HepG2 (cell line): ENCODE measurements around the gene CTDP1. TPM values are rescaled to one million over a fixed set of nuclear protein-coding genes. Genes with fewer than 3 reads are reported as not detected.

Source experiments
- ATAC-seq: fragments of 200-7000 bp; cut with Tn5 transposase; 3 replicates; pipeline ENCODE4 v1.9.1; 2020; ENCODE audit warnings: mild to moderate bottlenecking, moderate library complexity
- BruUV-seq: library from RNA; stranded (reverse); fragments of 400-500 nt; replicated peaks from 2 replicates; lab custom pipeline; 2021; lab: Mats Ljungman, UMichigan
- CTCF ChIA-PET: fragments of 300-600 bp; formaldehyde crosslinking; extraction: SDS; loops from one replicate; lab custom pipeline; 2021; ENCODE audit warnings: low total read pairs, inconsistent platforms, low intra/inter-chr PET ratio; lab: Yijun Ruan, JAX
- POLR2A ChIA-PET: fragments of 350-600 bp; sonication (Branson Sonifier 250); formaldehyde crosslinking; loops from one replicate; lab custom pipeline; 2020; ENCODE audit warnings: antibody characterized with exemption, inconsistent platforms; lab: Yijun Ruan, JAX
- DNase-seq: peaks from one replicate; pipeline ENCODE4 v3.0.0-alpha.2; 2015; ENCODE audit warnings: low spot score
- FAIRE-seq: peaks from 3 replicates; lab custom pipeline; 2011; peaks lifted over from hg19 to GRCh38; lab: Jason Lieb, UNC
- H2AFZ ChIP-seq: one replicate; pipeline ENCODE4 v1.6.1; 2011; ENCODE audit warnings: low read length, inconsistent platforms
- H3K27ac ChIP-seq: fragments of 300-600 bp; 3 replicates; pipeline ENCODE4 v1.8.0; 2011; ENCODE audit warnings: mixed run types, mild to moderate bottlenecking, mixed read lengths, low read length, inconsistent platforms; ENCODE audit not compliant: insufficient read depth; ENCODE audit errors: extremely low read length
- H3K27me3 ChIP-seq, 2 experiments: fragments of 200-600 bp in 1 of 2; 2 replicates in 1 of 2; 3 replicates in 1 of 2; pipeline versions ENCODE4 v1.6.0 to v1.8.0; 2011; ENCODE audit warnings: low read length in 2 of 2, mild to moderate bottlenecking in 2 of 2, moderate library complexity in 2 of 2, inconsistent platforms in 1 of 2; ENCODE audit not compliant: insufficient read depth in 2 of 2, control insufficient read depth in 1 of 2
- H3K36me3 ChIP-seq, 2 experiments: fragments of 200-600 bp in 1 of 2; replicated peaks in 1 of 2; 2 replicates in 1 of 2; 3 replicates in 1 of 2; pipeline versions ENCODE4 v1.5.1 to v1.8.0; 2011; ENCODE audit warnings: low read length in 2 of 2, inconsistent platforms in 1 of 2; ENCODE audit not compliant: insufficient read depth in 2 of 2, control insufficient read depth in 1 of 2
- H3K4me1 ChIP-seq: 2 replicates; pipeline ENCODE4 v1.5.1; 2012; ENCODE audit warnings: low read length, inconsistent platforms; ENCODE audit not compliant: insufficient read depth
- H3K4me2 ChIP-seq: 2 replicates; pipeline ENCODE4 v1.6.0; 2011; ENCODE audit warnings: low read depth, low read length, inconsistent platforms
- H3K4me3 ChIP-seq, 3 experiments: fragments of 200-600 bp in 1 of 3; sonication (generic), shearing (Covaris generic) in 1 of 3; replicated peaks in 1 of 3; 2 replicates each; pipeline ENCODE4 v1.5.1; 2011 to 2016; ENCODE audit warnings: low read length in 3 of 3, inconsistent platforms in 2 of 3, low read depth in 2 of 3, mild to moderate bottlenecking in 2 of 3, control low read depth in 1 of 3, mixed read lengths in 1 of 3; ENCODE audit not compliant: insufficient read depth in 1 of 3
- H3K79me2 ChIP-seq: one replicate; pipeline ENCODE4 v1.6.1; 2011; ENCODE audit warnings: low read length, inconsistent platforms; ENCODE audit not compliant: insufficient read depth
- H3K9ac ChIP-seq: 2 replicates; pipeline ENCODE4 v1.6.0; 2011; ENCODE audit warnings: mild to moderate bottlenecking, low read depth, low read length, inconsistent platforms; ENCODE audit not compliant: insufficient read depth
- H3K9me3 ChIP-seq: 2 replicates; pipeline ENCODE4 v1.5.1; 2012; ENCODE audit warnings: mild to moderate bottlenecking, low read length
- H4K20me1 ChIP-seq: 2 replicates; pipeline ENCODE4 v1.6.0; 2011; ENCODE audit warnings: inconsistent platforms, mild to moderate bottlenecking, low read length, moderate library complexity; ENCODE audit not compliant: insufficient read depth
- HMGA1 ChIP-seq: sonication (generic); formaldehyde crosslinking; conservative IDR thresholded peaks from 2 replicates; pipeline ENCODE4 v1.4.0; 2020; ENCODE audit warnings: missing genetic modification reagents
- HOXA9 ChIP-seq: sonication (generic); formaldehyde crosslinking; IDR thresholded peaks from 2 replicates; pipeline ENCODE4 v1.8.1; 2022; ENCODE audit warnings: missing genetic modification reagents, mild to moderate bottlenecking, moderate library complexity, borderline replicate concordance
- JUN ChIP-seq: sonication (generic); formaldehyde crosslinking; IDR thresholded peaks from 2 replicates; pipeline ENCODE4 v1.4.0; 2020; ENCODE audit warnings: mild to moderate bottlenecking, missing genetic modification reagents
- RARG ChIP-seq: sonication (generic); formaldehyde crosslinking; IDR thresholded peaks from 2 replicates; pipeline ENCODE4 v1.4.0; 2020; ENCODE audit warnings: low read depth, mild to moderate bottlenecking, missing genetic modification reagents
- SSRP1 ChIP-seq: IDR thresholded peaks from 2 replicates; pipeline ENCODE4 v1.6.1; 2016; ENCODE audit warnings: control low read depth
- TBX3 ChIP-seq: fragments of 450-650 bp; IDR thresholded peaks from 2 replicates; pipeline ENCODE4 v1.6.1; 2017; ENCODE audit warnings: antibody characterized with exemption, mild to moderate bottlenecking, inconsistent platforms, borderline replicate concordance
- ZBTB3 ChIP-seq: sonication (generic); formaldehyde crosslinking; IDR thresholded peaks from 2 replicates; pipeline ENCODE4 v1.4.0; 2020; ENCODE audit warnings: low read depth, mild to moderate bottlenecking, moderate library complexity, missing genetic modification reagents, borderline replicate concordance
- ZNF589 ChIP-seq: sonication (generic); formaldehyde crosslinking; conservative IDR thresholded peaks from 2 replicates; pipeline ENCODE4 v1.8.0; 2022; ENCODE audit warnings: mild to moderate bottlenecking, moderate library complexity, missing genetic modification reagents
- ZNF83 ChIP-seq: sonication (generic); formaldehyde crosslinking; IDR thresholded peaks from 2 replicates; pipeline ENCODE4 v1.4.0; 2020; ENCODE audit warnings: missing genetic modification reagents, mild to moderate bottlenecking, borderline replicate concordance
- WGBS: methylation state at CpG from one replicate; pipeline ENCODE4 v1.1.6; 2017; ENCODE audit warnings: low lambda C conversion rate; 5-methylcytosine and 5-hydroxymethylcytosine counted together
- in situ Hi-C: cut with HindIII; loops from 2 replicates; pipeline ENCODE4 v1.10.0; 2017; ENCODE audit warnings: low pct_unique_long_range_greater_than_20kb; ENCODE audit not compliant: extremely low pct_ligation_motif_present
- intact Hi-C: fragments of 100-400 bp; cut with micrococcal nuclease; formaldehyde crosslinking; loops from one replicate; pipeline ENCODE4 v1.10.0; 2022; ENCODE audit not compliant: unreplicated experiment
- polyA plus RNA-seq, 8 experiments: library from polyadenylated mRNA; depleted of rRNA in 3 of 8; stranded (reverse) in 7 of 8; unstranded in 1 of 8; fragments of >200 nt; fragmentation: Illumina TruSeq in 4 of 8; extraction: Trizol in 4 of 8; gene quantifications; 2 replicates each; pipeline versions ENCODE4 v1.2.1 to v1.2.3, GENCODE V29; 2011 to 2016; ENCODE audit warnings: low read depth in 4 of 8, missing spikeins in 1 of 8, mixed read lengths in 1 of 8; ENCODE audit not compliant: insufficient read depth in 1 of 8
- total RNA-seq, 5 experiments: library from RNA; depleted of rRNA; stranded (reverse); fragments of >200 nt; fragmentation: Illumina TruSeq; extraction: Trizol; gene quantifications; 2 replicates each; pipeline ENCODE4 v1.2.3, GENCODE V29; 2016; ENCODE audit warnings: low read depth in 1 of 5
- TF ChIP-seq, protein P1 (sequence below): IDR thresholded peaks from 2 replicates; pipeline ENCODE4 v1.6.1; 2016; ENCODE audit warnings: control low read depth
- TF ChIP-seq, protein P2 (sequence below): sonication (generic); formaldehyde crosslinking; IDR thresholded peaks from 2 replicates; pipeline ENCODE4 v1.5.0; 2020; ENCODE audit warnings: missing genetic modification reagents, mild to moderate bottlenecking, borderline replicate concordance
- TF ChIP-seq, protein P3 (sequence below): sonication (generic); formaldehyde crosslinking; IDR thresholded peaks from 2 replicates; pipeline ENCODE4 v1.4.0; 2020; ENCODE audit warnings: mild to moderate bottlenecking, missing genetic modification reagents, borderline replicate concordance
- TF ChIP-seq, protein P4 (sequence below): sonication (generic); formaldehyde crosslinking; IDR thresholded peaks from 2 replicates; pipeline ENCODE4 v1.4.0; 2020; ENCODE audit warnings: missing genetic modification reagents
- TF ChIP-seq, protein P5 (sequence below): sonication (generic); formaldehyde crosslinking; IDR thresholded peaks from 2 replicates; pipeline ENCODE4 v1.8.1; 2022; ENCODE audit warnings: low read depth, mild to moderate bottlenecking, missing genetic modification reagents

Gene CTDP1
- total and polyA plus RNA-seq, 2 of the 13 experiments (the other 11 are each of a cell fraction or from before 2014, with no cell fraction given) = 6.9 to 11.0 TPM

DNA sequence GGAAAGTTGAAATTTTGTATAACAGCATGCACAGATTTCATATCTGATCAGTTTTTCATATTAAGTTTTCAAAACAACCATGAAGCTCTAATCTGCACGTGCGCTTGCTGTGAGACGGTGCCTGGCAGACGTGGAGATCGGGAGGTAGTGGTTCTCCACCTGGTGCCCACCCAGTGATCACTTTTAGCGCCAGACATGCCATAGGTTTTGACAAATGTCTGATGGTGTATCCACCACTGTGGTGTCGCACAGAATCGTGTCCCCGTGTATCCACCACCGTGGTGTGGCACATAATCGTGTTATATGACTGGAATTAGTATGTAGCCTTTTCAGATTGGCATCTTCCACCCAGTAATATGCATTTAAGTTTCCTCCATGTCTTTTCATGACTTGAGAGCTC is 77.2 kb downstream of the CTDP1 start:
- POLR2A ChIA-PET = no interaction called here
- H3K4me1 ChIP-seq = no peaks in the 10 kb centered on the region
- H2AFZ ChIP-seq = no peak overlapping the region
- no peaks in the 10 kb centered on the region for H3K9me3 ChIP-seq
- CTCF ChIA-PET = no interaction called here
- no peaks in the 10 kb centered on the region for H4K20me1 ChIP-seq
- DNase-seq = no peak
- intact Hi-C loops (no loop called here), in situ Hi-C loops (no loop called here)
- H3K27ac ChIP-seq = no peak overlapping the region
- TSS peak; percentile 47 for BruUV-seq
- H3K4me3 ChIP-seq = no peak overlapping the region
- H3K27me3 ChIP-seq = no peaks in the 10 kb centered on the region
- no peak overlapping the region for H3K9ac ChIP-seq
- ATAC-seq = no peak
- no peak for FAIRE-seq
- WGBS = 96% methylated on average over 11 of the region's 11 CpGs
- H3K79me2 ChIP-seq = no peaks in the 10 kb centered on the region
- H3K4me2 ChIP-seq = no peak overlapping the region
- peaks cover 2 to 12% of the 10 kb centered on the region in 2 experiments; a peak in 2 of 5 replicates for H3K36me3 ChIP-seq
- TF ChIP-seq HMGA1 (CRISPR knock-in tag) (no peak), TBX3 (no peak), ZNF83 (CRISPR knock-in tag) (no peak), SSRP1 (CRISPR knock-in tag) (no peak), ZBTB3 (CRISPR knock-in tag) (no peak), ZNF589 (CRISPR knock-in tag) (no peak), HOXA9 (CRISPR knock-in tag) (no peak), RARG (CRISPR knock-in tag) (no peak), JUN (CRISPR knock-in tag) (no peak)
- TF ChIP-seq, protein P1, sequence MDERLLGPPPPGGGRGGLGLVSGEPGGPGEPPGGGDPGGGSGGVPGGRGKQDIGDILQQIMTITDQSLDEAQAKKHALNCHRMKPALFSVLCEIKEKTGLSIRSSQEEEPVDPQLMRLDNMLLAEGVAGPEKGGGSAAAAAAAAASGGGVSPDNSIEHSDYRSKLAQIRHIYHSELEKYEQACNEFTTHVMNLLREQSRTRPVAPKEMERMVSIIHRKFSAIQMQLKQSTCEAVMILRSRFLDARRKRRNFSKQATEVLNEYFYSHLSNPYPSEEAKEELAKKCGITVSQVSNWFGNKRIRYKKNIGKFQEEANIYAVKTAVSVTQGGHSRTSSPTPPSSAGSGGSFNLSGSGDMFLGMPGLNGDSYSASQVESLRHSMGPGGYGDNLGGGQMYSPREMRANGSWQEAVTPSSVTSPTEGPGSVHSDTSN = no peak
- TF ChIP-seq, protein P2, sequence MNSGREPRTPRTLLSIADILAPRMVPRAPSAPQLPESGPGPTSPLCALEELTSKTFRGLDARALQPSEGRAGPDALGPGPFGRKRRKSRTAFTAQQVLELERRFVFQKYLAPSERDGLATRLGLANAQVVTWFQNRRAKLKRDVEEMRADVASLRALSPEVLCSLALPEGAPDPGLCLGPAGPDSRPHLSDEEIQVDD (CRISPR knock-in tag) = no peak
- TF ChIP-seq, protein P3, sequence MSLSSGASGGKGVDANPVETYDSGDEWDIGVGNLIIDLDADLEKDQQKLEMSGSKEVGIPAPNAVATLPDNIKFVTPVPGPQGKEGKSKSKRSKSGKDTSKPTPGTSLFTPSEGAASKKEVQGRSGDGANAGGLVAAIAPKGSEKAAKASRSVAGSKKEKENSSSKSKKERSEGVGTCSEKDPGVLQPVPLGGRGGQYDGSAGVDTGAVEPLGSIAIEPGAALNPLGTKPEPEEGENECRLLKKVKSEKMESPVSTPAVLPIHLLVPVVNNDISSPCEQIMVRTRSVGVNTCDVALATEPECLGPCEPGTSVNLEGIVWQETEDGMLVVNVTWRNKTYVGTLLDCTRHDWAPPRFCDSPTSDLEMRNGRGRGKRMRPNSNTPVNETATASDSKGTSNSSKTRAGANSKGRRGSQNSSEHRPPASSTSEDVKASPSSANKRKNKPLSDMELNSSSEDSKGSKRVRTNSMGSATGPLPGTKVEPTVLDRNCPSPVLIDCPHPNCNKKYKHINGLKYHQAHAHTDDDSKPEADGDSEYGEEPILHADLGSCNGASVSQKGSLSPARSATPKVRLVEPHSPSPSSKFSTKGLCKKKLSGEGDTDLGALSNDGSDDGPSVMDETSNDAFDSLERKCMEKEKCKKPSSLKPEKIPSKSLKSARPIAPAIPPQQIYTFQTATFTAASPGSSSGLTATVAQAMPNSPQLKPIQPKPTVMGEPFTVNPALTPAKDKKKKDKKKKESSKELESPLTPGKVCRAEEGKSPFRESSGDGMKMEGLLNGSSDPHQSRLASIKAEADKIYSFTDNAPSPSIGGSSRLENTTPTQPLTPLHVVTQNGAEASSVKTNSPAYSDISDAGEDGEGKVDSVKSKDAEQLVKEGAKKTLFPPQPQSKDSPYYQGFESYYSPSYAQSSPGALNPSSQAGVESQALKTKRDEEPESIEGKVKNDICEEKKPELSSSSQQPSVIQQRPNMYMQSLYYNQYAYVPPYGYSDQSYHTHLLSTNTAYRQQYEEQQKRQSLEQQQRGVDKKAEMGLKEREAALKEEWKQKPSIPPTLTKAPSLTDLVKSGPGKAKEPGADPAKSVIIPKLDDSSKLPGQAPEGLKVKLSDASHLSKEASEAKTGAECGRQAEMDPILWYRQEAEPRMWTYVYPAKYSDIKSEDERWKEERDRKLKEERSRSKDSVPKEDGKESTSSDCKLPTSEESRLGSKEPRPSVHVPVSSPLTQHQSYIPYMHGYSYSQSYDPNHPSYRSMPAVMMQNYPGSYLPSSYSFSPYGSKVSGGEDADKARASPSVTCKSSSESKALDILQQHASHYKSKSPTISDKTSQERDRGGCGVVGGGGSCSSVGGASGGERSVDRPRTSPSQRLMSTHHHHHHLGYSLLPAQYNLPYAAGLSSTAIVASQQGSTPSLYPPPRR = no peak
- TF ChIP-seq, protein P4, sequence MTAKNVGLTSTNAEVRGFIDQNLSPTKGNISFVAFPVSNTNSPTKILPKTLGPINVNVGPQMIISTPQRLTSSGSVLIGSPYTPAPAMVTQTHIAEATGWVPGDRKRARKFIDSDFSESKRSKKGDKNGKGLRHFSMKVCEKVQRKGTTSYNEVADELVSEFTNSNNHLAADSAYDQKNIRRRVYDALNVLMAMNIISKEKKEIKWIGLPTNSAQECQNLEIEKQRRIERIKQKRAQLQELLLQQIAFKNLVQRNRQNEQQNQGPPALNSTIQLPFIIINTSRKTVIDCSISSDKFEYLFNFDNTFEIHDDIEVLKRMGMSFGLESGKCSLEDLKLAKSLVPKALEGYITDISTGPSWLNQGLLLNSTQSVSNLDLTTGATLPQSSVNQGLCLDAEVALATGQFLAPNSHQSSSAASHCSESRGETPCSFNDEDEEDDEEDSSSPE = no peak
- TF ChIP-seq, protein P5, sequence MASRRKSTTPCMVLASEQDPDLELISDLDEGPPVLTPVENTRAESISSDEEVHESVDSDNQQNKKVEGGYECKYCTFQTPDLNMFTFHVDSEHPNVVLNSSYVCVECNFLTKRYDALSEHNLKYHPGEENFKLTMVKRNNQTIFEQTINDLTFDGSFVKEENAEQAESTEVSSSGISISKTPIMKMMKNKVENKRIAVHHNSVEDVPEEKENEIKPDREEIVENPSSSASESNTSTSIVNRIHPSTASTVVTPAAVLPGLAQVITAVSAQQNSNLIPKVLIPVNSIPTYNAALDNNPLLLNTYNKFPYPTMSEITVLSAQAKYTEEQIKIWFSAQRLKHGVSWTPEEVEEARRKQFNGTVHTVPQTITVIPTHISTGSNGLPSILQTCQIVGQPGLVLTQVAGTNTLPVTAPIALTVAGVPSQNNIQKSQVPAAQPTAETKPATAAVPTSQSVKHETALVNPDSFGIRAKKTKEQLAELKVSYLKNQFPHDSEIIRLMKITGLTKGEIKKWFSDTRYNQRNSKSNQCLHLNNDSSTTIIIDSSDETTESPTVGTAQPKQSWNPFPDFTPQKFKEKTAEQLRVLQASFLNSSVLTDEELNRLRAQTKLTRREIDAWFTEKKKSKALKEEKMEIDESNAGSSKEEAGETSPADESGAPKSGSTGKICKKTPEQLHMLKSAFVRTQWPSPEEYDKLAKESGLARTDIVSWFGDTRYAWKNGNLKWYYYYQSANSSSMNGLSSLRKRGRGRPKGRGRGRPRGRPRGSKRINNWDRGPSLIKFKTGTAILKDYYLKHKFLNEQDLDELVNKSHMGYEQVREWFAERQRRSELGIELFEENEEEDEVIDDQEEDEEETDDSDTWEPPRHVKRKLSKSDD (CRISPR knock-in tag) = no peak
